ENCODE results near the gene XPNPEP2.

The XPNPEP2 gene

DNA sequence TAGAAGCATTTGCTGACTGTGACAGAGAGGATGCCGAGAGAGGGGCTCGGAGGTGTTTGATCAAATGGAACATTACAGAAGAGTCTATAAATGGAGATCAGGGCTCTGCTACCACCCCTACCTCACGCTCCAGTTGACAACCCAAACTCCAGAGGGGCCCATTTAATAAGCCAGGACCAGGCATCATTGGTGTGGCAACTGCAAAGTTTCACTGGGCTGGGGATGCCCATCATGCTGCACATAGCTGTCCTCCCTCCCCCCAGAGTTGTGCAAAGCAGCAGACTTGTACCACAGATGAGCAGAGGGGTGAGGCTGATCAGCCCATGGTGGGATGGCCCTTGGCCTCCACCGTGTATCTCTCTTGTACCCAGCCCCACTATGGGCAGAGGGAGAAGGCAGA lies 38.2 kb upstream of the XPNPEP2 start:
- Histone ChIP-seq H3K36me3 (ENCODE audit: control insufficient read depth, low read length) (no peaks in the 10 kb centered on the region), H3K4me1 (ENCODE audit: control insufficient read depth, low read length) (no peaks in the 10 kb centered on the region), H3K79me2 (ENCODE audit: control insufficient read depth, low read length) (no peaks in the 10 kb centered on the region), H3K27ac (ENCODE audit: low read depth, low read length) (no peak overlapping the region), H3K9me2 (replicated peaks; ENCODE audit: control insufficient read depth, low read length) (no peaks in the 10 kb centered on the region), H3K4me2 (ENCODE audit: low read length) (no peak overlapping the region), H4K20me1 (ENCODE audit: control insufficient read depth, insufficient read depth, low read depth, low read length) (no peaks in the 10 kb centered on the region), H3K4me3 (ENCODE audit: low read length) (no peak overlapping the region), H3F3A (ENCODE audit: control insufficient read depth, insufficient read depth) (no peaks in the 10 kb centered on the region), H3K27me3 (ENCODE audit: control insufficient read depth, low read length) (no peaks in the 10 kb centered on the region), H3K9me3 (ENCODE audit: control insufficient read depth, insufficient read depth, low read length) (no peaks in the 10 kb centered on the region)
- TF ChIP-seq, protein P1, sequence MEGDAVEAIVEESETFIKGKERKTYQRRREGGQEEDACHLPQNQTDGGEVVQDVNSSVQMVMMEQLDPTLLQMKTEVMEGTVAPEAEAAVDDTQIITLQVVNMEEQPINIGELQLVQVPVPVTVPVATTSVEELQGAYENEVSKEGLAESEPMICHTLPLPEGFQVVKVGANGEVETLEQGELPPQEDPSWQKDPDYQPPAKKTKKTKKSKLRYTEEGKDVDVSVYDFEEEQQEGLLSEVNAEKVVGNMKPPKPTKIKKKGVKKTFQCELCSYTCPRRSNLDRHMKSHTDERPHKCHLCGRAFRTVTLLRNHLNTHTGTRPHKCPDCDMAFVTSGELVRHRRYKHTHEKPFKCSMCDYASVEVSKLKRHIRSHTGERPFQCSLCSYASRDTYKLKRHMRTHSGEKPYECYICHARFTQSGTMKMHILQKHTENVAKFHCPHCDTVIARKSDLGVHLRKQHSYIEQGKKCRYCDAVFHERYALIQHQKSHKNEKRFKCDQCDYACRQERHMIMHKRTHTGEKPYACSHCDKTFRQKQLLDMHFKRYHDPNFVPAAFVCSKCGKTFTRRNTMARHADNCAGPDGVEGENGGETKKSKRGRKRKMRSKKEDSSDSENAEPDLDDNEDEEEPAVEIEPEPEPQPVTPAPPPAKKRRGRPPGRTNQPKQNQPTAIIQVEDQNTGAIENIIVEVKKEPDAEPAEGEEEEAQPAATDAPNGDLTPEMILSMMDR (IDR thresholded peaks at IDR 0.05; ENCODE audit: low read depth, low read length, poor library complexity, severe bottlenecking), result no peak
- no peak for TF ChIP-seq EZH2phosphoT487 (IDR thresholded peaks at IDR 0.05; ENCODE audit: borderline replicate concordance, low read length)

DNA sequence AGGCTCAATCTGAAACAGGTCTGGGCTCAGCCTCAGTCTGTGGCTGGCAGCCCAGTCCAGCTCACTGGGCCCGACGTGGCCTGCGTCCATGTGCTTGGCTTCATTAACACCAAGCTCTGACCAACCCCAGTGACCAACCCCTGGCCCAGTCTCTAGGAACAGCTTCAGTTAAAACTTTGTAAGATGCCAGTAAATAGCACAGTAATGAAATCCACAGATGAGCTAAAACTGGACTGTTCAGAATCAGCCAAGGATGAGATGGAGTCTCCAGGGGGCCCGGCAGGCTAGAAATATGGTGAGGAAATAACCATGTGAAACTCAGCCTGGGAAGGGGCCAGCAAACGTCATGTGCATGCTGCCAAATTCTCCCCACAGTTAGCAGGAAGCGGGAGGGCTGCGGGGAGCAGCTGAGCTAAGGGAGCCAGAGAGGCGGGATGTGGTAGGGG lies 37.1 kb upstream of the XPNPEP2 start:
- no peaks in the 10 kb centered on the region for H3K4me1 ChIP-seq (ENCODE audit: control insufficient read depth, low read length)
- H3K4me2 ChIP-seq (ENCODE audit: low read length), result no peak overlapping the region
- H3K27ac ChIP-seq (ENCODE audit: low read depth, low read length), result no peak overlapping the region
- H3K9me2 ChIP-seq (replicated peaks; ENCODE audit: control insufficient read depth, low read length), result no peaks in the 10 kb centered on the region
- no peaks in the 10 kb centered on the region for H3K79me2 ChIP-seq (ENCODE audit: control insufficient read depth, low read length)
- H3K9me3 ChIP-seq (ENCODE audit: control insufficient read depth, insufficient read depth, low read length), result no peaks in the 10 kb centered on the region
- no peaks in the 10 kb centered on the region for H3K27me3 ChIP-seq (ENCODE audit: control insufficient read depth, low read length)
- H3K36me3 ChIP-seq (ENCODE audit: control insufficient read depth, low read length), result no peaks in the 10 kb centered on the region
- H3F3A ChIP-seq (ENCODE audit: control insufficient read depth, insufficient read depth), result no peaks in the 10 kb centered on the region
- no peaks in the 10 kb centered on the region for H4K20me1 ChIP-seq (ENCODE audit: control insufficient read depth, insufficient read depth, low read depth, low read length)
- no peak for TF ChIP-seq EZH2phosphoT487 (IDR thresholded peaks at IDR 0.05; ENCODE audit: borderline replicate concordance, low read length)
- TF ChIP-seq, protein P1 (IDR thresholded peaks at IDR 0.05; ENCODE audit: low read depth, low read length, poor library complexity, severe bottlenecking), result no peak
- no peak overlapping the region for H3K4me3 ChIP-seq (ENCODE audit: low read length)

DNA sequence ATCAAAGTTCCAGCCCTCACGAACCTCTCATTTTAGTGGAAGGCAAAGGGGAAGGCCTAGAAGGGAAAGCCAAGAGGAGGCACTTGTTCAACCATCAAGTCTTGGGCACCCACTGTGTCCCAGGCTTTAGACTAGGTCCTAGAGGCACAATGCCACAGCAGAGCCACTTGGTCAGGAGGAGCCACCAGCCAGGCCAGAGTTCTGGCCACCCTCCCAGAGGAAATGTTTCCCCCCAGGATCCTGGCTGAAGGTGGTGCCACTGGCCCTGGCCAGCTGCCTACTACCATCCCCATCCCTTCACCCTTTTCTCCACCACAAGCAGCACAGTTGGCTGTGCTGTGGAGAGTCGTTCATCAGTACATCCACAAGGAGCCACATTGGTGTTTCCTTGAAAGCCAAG lies 34.3 kb upstream of the XPNPEP2 start:
- Histone ChIP-seq H3K36me3 (ENCODE audit: control insufficient read depth, low read length) (no peaks in the 10 kb centered on the region), H3K9me2 (replicated peaks; ENCODE audit: control insufficient read depth, low read length) (no peaks in the 10 kb centered on the region), H3K79me2 (ENCODE audit: control insufficient read depth, low read length) (no peaks in the 10 kb centered on the region), H3K4me2 (ENCODE audit: low read length) (no peak overlapping the region), H3K27me3 (ENCODE audit: control insufficient read depth, low read length) (no peaks in the 10 kb centered on the region), H3K27ac (ENCODE audit: low read depth, low read length) (no peak overlapping the region), H3K4me3 (ENCODE audit: low read length) (no peak overlapping the region), H3F3A (ENCODE audit: control insufficient read depth, insufficient read depth) (no peaks in the 10 kb centered on the region), H3K4me1 (ENCODE audit: control insufficient read depth, low read length) (no peaks in the 10 kb centered on the region), H3K9me3 (ENCODE audit: control insufficient read depth, insufficient read depth, low read length) (no peaks in the 10 kb centered on the region), H4K20me1 (ENCODE audit: control insufficient read depth, insufficient read depth, low read depth, low read length) (no peaks in the 10 kb centered on the region)
- no peak for TF ChIP-seq EZH2phosphoT487 (IDR thresholded peaks at IDR 0.05; ENCODE audit: borderline replicate concordance, low read length)
- TF ChIP-seq, protein P1 (IDR thresholded peaks at IDR 0.05; ENCODE audit: low read depth, low read length, poor library complexity, severe bottlenecking), result no peak
